Dedifferentiated amniotic fluid mesenchymal stem cell (primary cell): ENCODE results near the gene EIF2S1.
"Not testable (repeated sequence)": the region's sequence is repeated elsewhere in the genome, so short reads cannot be mapped to it uniquely, and the experiment has no call there.

Source experiments
- DNase-seq: peaks from one replicate; pipeline ENCODE4 v3.0.0-alpha.2; 2016; ENCODE audit errors: extremely low spot score

The EIF2S1 gene

DNA sequence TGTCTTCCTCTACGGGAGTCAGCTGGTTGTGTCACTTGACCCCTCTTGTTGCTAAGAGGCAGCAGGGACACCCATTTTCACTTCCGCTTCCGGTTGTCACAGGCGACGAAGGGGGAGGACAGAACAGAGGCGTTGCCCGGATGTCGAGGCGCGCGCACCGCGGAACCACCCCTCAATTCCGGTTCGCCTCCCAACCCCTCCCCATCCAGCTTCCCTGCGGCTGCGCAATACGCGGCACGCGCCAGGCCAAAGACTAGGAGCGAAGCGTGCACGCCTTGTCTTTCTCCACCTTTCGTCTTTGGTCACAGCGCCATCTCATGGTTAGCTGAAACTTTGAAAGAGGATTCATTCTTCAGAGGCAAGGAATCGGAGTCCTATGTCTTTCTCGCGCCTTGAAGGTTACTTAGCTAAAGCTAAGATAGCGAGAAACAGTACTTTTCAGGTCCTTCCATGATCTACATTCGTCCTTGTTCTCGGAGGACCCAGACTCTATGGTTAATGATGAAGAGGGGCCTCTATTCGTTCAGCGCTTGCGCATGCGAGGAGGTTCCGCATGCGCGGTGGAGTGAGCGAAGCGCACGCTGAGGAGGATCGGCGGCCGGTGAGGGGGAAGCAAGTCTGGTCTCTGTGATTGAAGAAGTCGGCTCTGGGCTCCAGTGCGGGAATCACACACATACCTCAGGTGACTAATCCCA is at the start of gene EIF2S1, which contains the start of gene ATP6V1D:
TSS of gene EIF2S1 (plus strand) at position 554 of the 695 bp plus-strand sequence. CDS start 4,440 bp downstream, outside the sequence.
TSS of gene ATP6V1D (minus strand) at position 30 of the 695 bp plus-strand sequence. CDS start 106 bp downstream, outside the sequence.
- DNase-seq: peak; percentile 100

- no peak for DNase-seq
These were observed 48.3 kb upstream of the EIF2S1 start for GRCh38 chr14:67311868-67312267.

DNA sequence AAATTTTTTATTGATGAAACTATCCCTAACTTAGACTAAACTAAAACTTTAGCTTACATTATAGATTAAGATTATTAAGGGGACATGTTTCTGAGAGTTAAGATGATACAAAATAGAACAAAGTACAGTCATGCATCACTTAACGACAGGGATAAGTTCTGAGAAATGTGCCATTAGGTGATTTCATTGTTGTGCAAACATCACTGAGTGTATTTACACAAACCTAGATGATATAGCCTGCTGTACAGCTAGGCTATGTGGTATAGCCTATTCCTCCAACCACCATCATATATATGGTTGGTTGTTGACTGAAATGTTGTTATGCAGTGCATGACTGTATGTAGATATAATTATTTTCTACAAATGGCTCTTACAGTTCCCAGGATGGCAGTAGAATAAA is 47.0 kb upstream of the EIF2S1 start:
- DNase-seq: no peak

DNA sequence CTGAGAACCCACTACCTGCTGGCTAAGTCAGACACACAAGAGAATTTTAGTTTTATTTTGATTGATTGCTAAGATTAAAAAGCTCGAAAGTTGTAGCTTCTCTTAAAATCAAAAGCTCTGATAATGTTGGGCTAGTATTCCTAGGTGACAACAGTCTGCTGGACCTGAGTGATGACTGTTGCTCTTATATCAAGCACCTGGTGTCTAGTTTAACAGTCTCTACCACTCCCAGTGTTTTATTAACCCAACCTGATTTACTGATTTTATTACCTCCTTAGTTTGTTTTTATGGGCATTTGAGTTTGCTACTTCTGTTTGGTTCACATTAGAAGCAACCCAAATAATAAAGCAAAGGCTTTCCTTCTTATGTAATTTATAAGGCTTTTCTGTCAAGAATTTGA is 42.3 kb upstream of the EIF2S1 start:
- no peak for DNase-seq

DNA sequence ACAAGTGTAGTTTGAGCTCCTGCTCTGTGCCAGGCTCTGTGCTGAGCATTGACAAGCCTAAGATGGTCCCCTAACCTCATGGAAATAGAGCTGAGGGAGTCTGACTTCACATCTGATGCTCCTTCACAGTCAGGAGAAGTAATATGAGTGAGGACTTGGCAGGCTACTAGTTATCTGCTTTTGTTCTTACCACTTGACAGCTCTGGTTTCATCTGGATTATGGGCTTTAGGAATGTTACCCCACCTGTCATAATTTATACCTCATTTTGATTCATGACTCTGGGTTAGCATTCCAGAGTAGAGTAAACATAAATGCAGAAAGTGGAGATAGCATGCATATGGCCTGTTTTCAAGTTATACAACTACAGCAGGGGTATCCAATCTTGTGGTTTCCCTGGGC is 41.0 kb upstream of the EIF2S1 start:
- no peak for DNase-seq

DNA sequence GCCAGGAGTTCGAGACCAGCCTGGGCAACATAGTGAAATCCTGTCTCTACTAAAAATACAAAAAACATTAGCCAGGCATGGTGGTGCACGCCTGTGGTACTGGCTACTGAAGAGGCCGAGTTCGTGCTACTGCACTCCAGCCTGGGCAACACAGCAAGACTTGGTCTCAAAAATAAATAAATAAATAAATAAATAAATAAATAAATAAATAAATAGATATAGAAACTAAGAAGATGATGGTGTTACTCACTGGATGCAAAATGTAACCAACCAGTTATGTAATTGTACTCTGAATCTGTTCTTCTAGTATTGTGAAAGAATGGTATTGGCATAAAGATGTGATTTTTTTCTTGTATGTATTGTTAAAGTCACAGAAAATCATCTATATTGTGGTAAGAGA is 30.5 kb upstream of the EIF2S1 start:
- DNase-seq: not testable (repeated sequence)

GRCh38 chr14:67331368-67332125 is 28.6 kb upstream of the EIF2S1 start:
- DNase-seq: peak; percentile 28

DNA sequence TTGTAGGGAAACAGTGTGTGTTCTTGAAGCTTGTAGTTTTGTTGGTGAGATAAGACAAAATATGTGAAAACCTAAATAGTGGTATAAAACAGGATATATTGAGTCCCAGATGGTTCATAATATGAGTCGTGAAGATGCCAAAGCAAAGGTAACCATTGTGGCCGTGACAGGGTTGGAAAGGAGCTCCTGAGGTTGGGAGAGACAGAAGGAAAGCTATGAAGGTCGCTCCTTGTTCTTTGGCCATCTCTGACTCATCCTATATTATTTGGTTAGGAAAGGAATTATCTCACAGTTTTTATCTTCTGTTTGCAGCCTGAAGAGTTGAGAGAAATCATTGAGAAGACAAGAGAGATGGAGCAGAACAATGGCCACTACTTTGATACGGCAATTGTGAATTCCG is 27.7 kb upstream of the EIF2S1 start:
- no peak for DNase-seq

- no peak for DNase-seq
These were observed 24.3 kb upstream of the EIF2S1 start for GRCh38 chr14:67335781-67336180.

- not testable (repeated sequence) for DNase-seq
These were observed 18.9 kb upstream of the EIF2S1 start for GRCh38 chr14:67341231-67341630.

DNA sequence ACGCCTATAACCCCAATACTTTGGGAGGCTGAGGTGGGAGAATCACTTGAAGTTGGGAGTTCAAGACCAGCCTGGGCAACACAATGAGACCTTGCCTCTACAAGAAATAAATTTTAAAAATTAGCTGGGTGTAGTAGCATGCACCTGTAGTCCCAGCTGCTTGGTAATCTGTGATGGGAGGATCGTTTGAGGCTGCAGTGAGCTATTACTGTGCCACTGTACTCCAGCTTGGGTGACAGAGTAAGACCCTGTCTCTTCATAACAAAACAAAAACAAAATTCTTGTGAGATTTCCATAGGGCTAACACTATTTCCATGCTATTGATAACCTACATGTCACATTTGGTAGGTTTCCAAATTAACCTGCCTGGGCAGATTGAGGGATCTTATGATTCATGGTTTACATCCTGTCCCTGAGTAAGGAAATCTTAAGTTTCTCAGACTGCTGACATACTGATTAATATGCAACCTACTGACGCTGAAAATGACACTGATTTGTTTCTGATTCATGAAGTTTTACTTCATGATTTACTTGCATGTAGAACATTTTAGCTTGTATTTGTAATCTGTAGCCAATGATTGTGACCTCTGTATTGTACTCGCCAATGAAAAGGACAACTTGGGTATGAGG is 16.4 kb upstream of the EIF2S1 start:
- no peak for DNase-seq

DNA sequence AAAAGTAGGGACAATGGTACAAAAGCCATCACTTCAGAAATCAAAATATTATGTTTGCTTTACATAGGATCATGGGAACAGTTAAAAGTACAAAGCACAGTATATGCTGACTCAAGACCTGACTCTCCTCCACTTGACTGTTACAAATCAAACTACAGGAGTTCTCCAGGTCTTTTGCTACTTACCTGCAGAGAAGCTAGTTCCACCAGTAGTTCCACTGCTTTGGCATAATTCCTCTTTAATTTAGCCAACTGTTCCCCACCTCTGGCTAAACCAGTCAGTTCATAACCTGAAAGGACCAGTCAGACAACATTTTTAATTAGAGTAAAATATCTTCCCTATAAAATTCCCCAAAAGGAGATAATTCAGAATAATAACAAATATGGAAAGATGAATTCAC is 14.5 kb upstream of the EIF2S1 start:
- DNase-seq: no peak

GRCh38 chr14:67352055-67352454 is 8.1 kb upstream of the EIF2S1 start:
- no peak for DNase-seq

DNA sequence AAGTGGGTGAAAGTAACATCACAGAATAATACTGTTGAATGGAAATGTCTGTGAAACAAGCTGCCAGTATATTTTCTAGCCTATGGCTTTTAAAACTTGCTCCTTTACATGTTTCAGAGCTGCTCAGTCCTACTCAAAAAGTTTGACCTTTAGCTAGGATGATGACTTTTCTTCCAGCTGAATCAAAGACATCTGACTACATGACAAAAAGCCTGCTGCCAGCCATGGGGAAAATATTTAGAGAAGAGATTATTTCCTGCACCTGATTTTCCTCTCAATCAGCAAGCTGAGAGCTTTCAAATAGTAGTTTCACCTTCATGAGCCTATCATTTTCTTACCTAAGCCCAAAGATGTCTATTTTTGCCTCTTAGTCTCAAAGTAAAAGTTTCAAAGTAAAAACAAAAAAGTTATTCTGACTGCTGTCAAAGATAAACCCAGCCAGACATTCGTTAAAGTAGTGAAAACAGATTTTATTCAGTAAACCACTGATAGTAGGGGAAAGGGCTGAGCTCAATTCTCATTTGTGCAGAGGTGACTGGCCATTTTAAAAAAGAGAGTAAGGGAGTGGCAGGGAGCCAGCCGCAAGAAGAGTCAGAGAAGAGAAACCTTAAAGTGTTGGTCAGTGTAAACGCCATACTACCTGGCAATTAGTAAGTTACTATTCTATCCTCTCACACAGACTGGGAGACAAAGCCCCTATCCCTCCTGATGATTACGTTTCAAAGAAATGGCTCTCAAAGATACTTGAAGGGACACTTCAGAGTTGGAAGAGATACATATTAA is 2.8 kb upstream of the EIF2S1 start:
- DNase-seq: no peak

GRCh38 chr14:67357969-67358354 is 2.2 kb upstream of the EIF2S1 start:
- DNase-seq: no peak

- peak; percentile 42 for DNase-seq
These were observed 979 bp upstream of the EIF2S1 start for GRCh38 chr14:67358924-67359774.

GRCh38 chr14:67360470-67361206 is 510 bp downstream of the EIF2S1 start:
- no peak for DNase-seq

- no peak for DNase-seq
These were observed 5.3 kb downstream of the EIF2S1 start for GRCh38 chr14:67365476-67365875.

- no peak for DNase-seq
These were observed 10.7 kb downstream of the EIF2S1 start for GRCh38 chr14:67370830-67371229.
